Activated CD4-positive, alpha-beta T cell treated with anti-CD3 and anti-CD28 coated beads, Interleukin-10, Interleukin-2, amounts not matched to agents 100 ng/mL and 50 ng/mL, durations not matched to agents 16 hours and 8 hours (primary cell): ENCODE measurements around the gene C9orf40.

Source experiments
- DNase-seq: peaks from one replicate; pipeline ENCODE4 v3.0.0-alpha.2; 2020

C9orf40 gene

GRCh38 chr9:74952201-74953151 lies at the start of gene C9orf40:
TSS of gene C9orf40 (minus strand) at chr9:74952912. CDS start at chr9:74952611, 301 bp downstream.
- peak; percentile 94 for DNase-seq

- DNase-seq = peak; percentile 79
These were observed 49.2 kb upstream of the C9orf40 start for GRCh38 chr9:75001719-75002421.

GRCh38 chr9:75000835-75001234 lies 48.1 kb upstream of the C9orf40 start:
- no peak for DNase-seq

- DNase-seq = no peak
These were observed 32.3 kb upstream of the C9orf40 start for GRCh38 chr9:74985041-74985440.

GRCh38 chr9:74983709-74984108 lies 31.0 kb upstream of the C9orf40 start:
- DNase-seq = no peak

- no peak for DNase-seq
These were observed 27.1 kb upstream of the C9orf40 start for GRCh38 chr9:74979844-74980243.

- DNase-seq = no peak
These were observed 24.6 kb upstream of the C9orf40 start for GRCh38 chr9:74977287-74977686.

- DNase-seq = no peak
These were observed 22.8 kb upstream of the C9orf40 start for GRCh38 chr9:74975538-74975937.

- no peak for DNase-seq
These were observed 21.8 kb upstream of the C9orf40 start for GRCh38 chr9:74974558-74974957.

- DNase-seq = no peak
These were observed 21.0 kb upstream of the C9orf40 start for GRCh38 chr9:74973714-74974113.

GRCh38 chr9:74963056-74963455 lies 10.3 kb upstream of the C9orf40 start:
- DNase-seq = no peak

- DNase-seq = no peak
These were observed 8.8 kb upstream of the C9orf40 start for GRCh38 chr9:74961496-74961895.

GRCh38 chr9:74960561-74960960 lies 7.8 kb upstream of the C9orf40 start:
- DNase-seq = peak; percentile 48

- no peak for DNase-seq
These were observed 5.9 kb upstream of the C9orf40 start for GRCh38 chr9:74958587-74958986.

GRCh38 chr9:74953235-74953751 lies 581 bp upstream of the C9orf40 start:
- DNase-seq = no peak

GRCh38 chr9:74951725-74952151 lies 974 bp downstream of the C9orf40 start:
- peak; percentile 46 for DNase-seq

- DNase-seq = no peak
These were observed 1.5 kb downstream of the C9orf40 start for GRCh38 chr9:74951107-74951720.

GRCh38 chr9:74949859-74950855 lies 2.6 kb downstream of the C9orf40 start:
- no peak for DNase-seq

GRCh38 chr9:74948937-74949336 lies 3.8 kb downstream of the C9orf40 start:
- DNase-seq = no peak

- no peak for DNase-seq
These were observed 6.0 kb downstream of the C9orf40 start for GRCh38 chr9:74946686-74947085.

GRCh38 chr9:74942801-74943200 lies 9.9 kb downstream of the C9orf40 start:
- peak; percentile 66 for DNase-seq

GRCh38 chr9:74940600-74940999 lies 12.1 kb downstream of the C9orf40 start:
- no peak for DNase-seq
